HTR-8/SVneo (cell line): ENCODE measurements around the gene B3GAT1.

Source experiments
- DNase-seq: peaks from one replicate; pipeline ENCODE4 v3.0.0; 2011; ENCODE audit warnings: low spot score, mixed read lengths; ENCODE audit not compliant: insufficient read length
- FAIRE-seq: peaks from 2 replicates; lab custom pipeline; 2011; peaks lifted over from hg19 to GRCh38; lab: Jason Lieb, UNC

B3GAT1 gene

GRCh38 chr11:134443246-134443645 lies 31.2 kb upstream of the B3GAT1 start:
- DNase-seq (no peak), FAIRE-seq (no peak)

DNA sequence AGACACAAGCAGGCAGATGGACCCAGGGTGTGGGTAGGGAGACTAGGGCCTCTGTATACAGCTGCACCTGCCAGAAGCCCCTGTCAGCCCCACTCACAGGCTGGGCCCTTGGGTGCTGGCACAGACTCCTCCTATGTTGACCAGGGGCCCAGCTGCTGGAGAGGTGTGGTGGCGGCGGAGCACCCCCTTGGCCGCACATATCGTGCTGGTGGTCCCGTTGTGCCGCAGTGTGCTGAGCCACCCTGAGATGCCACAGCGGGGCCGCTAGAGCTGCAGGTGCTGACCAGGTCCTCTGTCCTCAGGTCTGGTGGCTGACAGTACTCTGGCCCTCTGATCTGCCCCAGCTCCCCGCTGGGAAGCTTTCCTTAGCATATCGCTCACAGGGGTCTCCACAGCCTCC lies 30.2 kb upstream of the B3GAT1 start:
- DNase-seq (no peak), FAIRE-seq (no peak)

DNA sequence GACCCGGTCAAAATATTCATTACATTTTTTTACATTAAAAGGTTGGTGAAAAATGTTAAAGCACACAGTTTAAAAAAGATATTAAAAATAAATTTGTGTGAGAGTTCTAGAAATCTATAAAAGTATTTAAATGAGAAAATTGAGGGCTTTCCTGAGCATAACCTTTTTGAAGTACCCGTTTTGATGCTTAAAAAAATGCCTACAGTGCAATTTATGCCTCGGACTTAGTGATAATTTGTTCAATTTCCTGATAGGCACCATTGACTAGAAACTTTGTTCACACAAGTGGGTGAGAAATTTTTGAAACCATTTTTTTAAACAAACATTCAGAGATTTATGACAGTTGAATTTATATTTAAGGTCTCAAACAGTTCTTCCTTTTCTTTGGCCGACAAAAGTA lies 29.7 kb upstream of the B3GAT1 start:
- no peak for DNase-seq
- FAIRE-seq, result no peak

DNA sequence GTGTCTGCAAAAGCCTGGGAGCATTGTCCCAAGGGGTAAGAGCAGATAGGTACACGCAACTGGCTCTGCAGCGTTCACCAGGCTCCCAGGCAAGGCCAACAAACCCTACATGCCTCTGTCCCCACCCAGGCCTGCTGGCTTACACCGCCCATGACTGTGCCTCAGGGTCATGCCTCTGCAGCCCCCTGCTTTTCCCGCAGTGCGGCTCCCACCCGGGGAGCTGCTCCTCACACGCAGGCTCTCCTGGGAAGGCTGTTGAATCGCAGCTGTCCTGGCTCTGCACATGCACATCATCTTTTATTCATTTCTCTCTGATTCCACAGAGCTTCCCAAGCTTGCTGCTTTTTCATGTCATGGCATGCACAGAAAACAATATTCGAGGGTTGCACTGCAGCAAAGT lies 29.2 kb upstream of the B3GAT1 start:
- FAIRE-seq (no peak), DNase-seq (no peak)

GRCh38 chr11:134440851-134441250 lies 28.8 kb upstream of the B3GAT1 start:
- FAIRE-seq (no peak), DNase-seq (no peak)

DNA sequence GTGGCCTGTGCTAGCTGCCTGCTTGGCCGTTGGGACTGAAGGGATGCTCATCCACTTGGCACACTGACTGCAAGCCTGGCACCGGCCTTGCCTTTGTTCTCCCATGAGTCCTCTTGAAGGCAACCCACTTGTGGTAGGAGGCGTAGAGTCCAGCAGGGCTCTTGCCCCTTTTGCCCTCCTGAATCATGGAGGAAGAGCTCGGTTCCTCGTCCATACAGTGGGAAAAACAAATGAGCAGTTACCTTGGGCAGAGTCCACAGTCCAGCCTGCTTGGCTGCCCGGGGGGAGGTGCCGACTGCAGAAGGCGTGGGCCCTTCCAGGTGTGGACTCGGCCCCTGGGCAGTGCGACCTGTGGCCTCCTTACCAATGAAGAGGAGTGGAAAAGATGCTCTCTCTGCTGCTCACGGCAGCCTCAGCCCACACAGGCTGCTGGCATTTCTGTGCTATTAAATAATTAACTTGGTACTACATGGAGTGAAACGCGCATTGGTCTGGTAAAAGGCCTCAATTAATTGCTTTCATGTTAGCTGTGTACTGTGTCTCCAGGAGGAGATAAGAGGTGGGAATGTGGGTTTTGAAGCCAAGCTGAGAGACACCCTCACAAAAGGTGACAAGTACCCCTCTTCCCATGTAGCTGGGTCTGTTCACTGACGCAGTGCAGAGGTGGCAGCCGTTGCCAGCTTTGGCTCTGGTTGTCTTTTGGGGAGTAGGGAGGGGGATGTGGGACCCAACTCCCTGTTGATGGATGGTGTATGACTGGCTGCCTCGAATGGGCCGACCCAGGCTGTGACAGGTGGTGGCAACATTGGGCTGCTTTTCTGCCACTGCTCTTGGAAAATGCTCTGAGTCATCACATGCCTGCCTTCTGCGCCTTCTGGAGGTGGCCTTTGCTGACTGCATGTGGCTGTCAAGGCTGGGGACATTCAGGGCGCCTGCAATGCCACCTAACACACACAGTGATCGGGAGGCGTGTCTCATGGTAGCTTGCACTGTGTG lies 26.8 kb upstream of the B3GAT1 start:
- FAIRE-seq, result no peak
- no peak for DNase-seq

DNA sequence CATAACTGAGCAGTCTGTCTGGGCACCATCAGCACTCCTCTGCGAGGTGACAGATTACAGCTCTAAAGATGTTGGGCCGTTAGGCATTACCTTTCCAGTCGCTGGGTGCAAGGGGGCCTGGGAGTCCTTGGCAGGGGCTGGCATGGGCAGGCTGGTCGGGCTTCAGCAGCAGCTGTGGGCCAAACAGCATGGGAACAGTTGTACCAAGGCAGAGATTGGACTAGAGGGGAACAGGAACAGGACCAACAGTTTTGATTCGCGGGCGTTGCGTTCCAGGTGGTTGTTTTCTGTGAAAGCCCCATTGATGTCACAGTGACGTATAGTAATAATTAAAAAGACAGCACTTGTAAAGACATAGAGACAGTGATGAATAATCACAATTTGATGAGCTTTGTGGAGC lies 25.8 kb upstream of the B3GAT1 start:
- no peak for DNase-seq
- no peak for FAIRE-seq

DNA sequence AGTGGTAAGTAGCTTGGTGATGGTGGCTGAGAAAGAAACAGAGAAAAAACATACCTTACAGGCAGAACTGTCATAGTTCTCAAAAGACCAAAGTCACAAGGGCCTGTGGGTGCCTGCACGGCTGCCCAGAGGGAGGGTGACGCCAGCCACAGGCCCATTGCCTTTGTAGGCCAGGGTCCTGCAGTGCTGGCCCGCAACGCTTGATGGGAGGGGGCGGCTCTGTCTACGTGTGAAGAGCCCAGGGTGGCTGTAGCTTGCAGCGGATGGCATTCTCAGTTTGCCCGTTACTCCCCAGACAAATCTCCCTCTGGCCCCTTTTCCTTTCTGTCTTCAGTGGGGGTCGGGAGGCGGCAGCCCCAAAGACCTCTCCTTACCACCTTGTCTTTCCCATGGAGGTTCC lies 24.7 kb upstream of the B3GAT1 start:
- DNase-seq (no peak), FAIRE-seq (no peak)

- FAIRE-seq, result no peak
- no peak for DNase-seq
Observed at GRCh38 chr11:134433806-134434205, 21.8 kb upstream of the B3GAT1 start.

DNA sequence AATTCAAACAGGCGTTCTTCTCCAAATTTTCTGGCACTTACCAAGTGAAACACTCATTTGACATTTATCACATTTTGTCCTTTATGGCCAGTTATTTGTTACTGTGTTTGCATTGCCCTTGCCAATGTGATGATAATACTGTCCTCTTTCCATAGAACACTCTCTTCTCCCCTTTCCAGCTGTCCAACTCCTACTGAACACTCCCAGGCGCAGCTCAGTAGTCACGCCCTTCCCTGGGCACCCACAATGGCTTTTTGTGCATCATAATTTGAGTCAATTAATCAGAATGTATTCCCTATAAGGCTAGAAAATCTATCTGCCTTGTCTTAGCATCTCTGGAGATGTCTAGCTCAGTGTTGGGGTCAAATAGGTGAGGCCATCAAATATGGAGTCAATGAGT lies 21.2 kb upstream of the B3GAT1 start:
- no peak for FAIRE-seq
- DNase-seq, result no peak

DNA sequence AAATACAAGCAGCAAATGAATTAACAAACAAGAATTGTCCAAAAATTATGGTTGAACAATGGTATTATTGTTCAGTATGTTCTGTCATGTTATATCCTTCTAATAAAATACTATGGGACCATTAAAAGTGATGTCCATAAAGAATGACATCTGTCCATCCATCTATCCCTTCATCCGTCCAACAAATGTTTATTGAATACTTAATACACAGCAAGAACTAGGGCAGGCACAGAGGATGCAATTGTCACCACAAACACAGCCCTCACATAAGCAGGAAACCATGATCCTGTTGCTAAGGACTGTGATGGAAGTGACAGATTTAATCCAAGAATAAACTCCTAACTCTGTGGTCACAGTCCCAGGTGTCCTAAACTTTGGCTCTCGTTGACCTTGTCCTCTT lies 20.7 kb upstream of the B3GAT1 start:
- no peak for DNase-seq
- FAIRE-seq, result no peak

DNA sequence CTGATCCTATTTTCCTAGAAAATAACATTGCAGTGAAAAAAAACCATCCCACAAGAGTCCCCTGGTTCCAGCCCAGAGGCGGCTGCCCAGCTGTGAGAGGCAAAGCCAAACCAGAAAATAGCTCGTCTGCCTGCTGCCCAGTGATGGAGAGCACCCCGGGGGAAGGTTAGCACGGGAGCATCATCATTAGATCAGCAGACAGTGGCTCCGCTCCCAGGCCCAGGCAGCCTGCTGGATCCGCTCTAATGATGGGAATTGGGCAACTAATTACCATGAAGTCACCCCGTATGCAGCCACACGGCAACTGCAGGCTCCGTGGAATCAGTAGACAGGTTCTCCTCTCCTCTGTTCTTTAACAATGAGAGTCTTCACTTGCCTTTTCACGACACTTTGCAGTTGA lies 17.1 kb upstream of the B3GAT1 start:
- no peak for FAIRE-seq
- no peak for DNase-seq

DNA sequence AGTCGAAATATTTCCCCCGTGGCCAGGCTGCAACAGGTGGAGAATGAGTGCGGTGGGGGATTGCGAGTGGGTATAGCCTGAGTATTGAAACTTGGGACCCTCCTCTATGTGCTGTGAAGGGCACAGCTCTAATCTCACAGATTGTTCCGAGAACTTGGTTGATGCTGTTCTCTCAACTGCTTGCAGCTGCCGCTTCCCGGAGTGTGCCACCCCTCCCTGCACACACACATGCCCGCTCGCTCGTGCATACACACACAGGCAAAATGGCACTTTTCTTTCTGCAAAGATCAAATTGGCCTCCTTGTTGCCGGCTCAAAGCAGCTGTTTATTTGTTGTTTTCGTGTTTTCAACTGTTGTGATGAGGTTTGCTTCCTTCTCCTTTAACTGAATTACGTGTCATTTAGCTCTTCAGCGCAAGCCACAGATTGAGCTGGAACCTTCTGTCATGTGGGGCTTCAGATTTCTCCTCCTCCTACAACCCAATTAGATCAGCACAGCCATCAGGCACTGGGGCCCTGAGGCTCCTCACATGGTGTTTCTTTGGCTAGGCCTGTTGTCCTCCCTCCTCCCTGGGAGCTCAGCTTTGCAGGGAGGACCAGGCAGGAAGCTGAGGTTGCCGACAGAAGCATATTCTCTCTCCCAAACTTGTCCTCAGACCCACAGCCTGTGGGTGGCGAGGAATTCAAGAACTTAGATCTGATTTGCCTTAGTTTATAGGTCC lies 13.9 kb upstream of the B3GAT1 start:
- no peak for FAIRE-seq
- DNase-seq, result no peak

- FAIRE-seq, result no peak
Observed at GRCh38 chr11:134425413-134425812, 13.4 kb upstream of the B3GAT1 start.

DNA sequence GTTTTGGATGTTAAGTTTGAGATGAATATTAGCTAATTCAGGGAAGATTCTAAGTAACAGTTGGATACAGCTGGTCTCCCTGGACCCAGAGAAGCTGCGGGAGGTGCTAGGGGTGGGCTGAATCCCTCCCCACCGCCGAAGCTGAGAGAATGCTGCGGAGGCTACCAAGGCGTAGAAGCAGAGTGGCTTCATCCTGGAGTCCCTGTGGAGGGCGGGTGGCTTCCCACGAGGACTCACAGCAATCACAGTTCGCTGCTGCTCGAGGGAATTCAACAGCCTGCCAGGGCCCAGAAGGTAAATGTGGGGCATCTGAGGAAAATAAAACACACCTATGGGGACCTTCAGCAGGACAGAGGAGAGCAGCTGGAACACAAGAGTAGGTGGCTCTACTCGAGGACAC lies 11.1 kb upstream of the B3GAT1 start:
- DNase-seq, result no peak

More at GRCh38 chr11:134425413-134425812, 13.4 kb upstream of the B3GAT1 start:
- DNase-seq, result no peak

GRCh38 chr11:134417871-134418840 lies 6.1 kb upstream of the B3GAT1 start:
- DNase-seq, result no peak

More for the DNA sequence above, 11.1 kb upstream of the B3GAT1 start:
- no peak for FAIRE-seq

DNA sequence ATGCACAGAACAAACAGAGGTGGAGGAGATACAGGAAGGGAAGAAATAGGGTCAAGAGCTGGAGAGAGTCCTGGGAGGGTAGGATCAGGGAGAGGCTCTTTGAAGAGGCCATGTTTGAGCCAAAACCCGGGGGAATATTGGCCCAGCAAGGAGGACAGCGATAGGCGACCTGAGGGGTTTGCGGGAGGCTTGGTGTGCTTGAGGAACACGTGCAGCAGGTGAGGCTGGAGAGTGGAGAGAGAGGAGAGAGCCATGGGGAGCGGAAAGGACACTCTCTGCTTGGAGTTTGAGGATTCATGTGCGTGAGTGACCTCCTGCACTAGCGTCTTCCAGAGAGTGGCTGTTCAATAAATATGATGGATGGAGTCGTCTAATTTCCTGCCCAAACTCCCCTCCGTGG lies 4.7 kb upstream of the B3GAT1 start:
- FAIRE-seq (no peak), DNase-seq (no peak)

More at GRCh38 chr11:134417871-134418840, 6.1 kb upstream of the B3GAT1 start:
- no peak for FAIRE-seq

GRCh38 chr11:134414766-134415765 lies 3.0 kb upstream of the B3GAT1 start:
- FAIRE-seq, result no peak

More at GRCh38 chr11:134414766-134415765, 3.0 kb upstream of the B3GAT1 start:
- DNase-seq, result no peak
